ENCODE results near the gene DCUN1D3.
"Not testable (repeated sequence)": the region's sequence is repeated elsewhere in the genome, so short reads cannot be mapped to it uniquely, and the experiment has no call there.

The DCUN1D3 gene

GRCh38 chr16:20822521-20823325 lies 77.4 kb downstream of the DCUN1D3 start:
- peak in 1 of 5 donors; percentile 24 for DNase-seq

- no peak for DNase-seq
These were observed 78.5 kb downstream of the DCUN1D3 start for GRCh38 chr16:20821682-20822081.

GRCh38 chr16:20818929-20819585 lies 81.1 kb downstream of the DCUN1D3 start:
- DNase-seq = no peak

GRCh38 chr16:20814784-20815183 lies 85.4 kb downstream of the DCUN1D3 start:
- peak in 1 of 5 donors; percentile 70 for DNase-seq

- no peak for DNase-seq
These were observed 87.6 kb downstream of the DCUN1D3 start for GRCh38 chr16:20812510-20812909.

- DNase-seq = no peak
These were observed 88.2 kb downstream of the DCUN1D3 start for GRCh38 chr16:20811889-20812439.

GRCh38 chr16:20807862-20808261 lies 92.3 kb downstream of the DCUN1D3 start:
- DNase-seq = no peak

- peak; percentile 52 to 79 (median 60) for DNase-seq
These were observed 93.7 kb downstream of the DCUN1D3 start, which contains the start of the genes ERI2 and REXO5 for GRCh38 chr16:20806168-20807050. Gene ERI2, minus strand, starts transcription at chr16:20806472. Its CDS starts 42 bp downstream, at chr16:20806430. Gene REXO5, plus strand, starts transcription at chr16:20806527. Its CDS starts 427 bp downstream, at chr16:20806954.

GRCh38 chr16:20805684-20806167 lies 94.4 kb downstream of the DCUN1D3 start:
- DNase-seq = not testable (repeated sequence)

Measured in T-helper 1 cell (primary cell).